Sigmoid colon (tissue), 7 donors: ENCODE results near the gene CCL26. TPM values are rescaled to one million over a fixed set of nuclear protein-coding genes. Genes with fewer than 3 reads are reported as not detected.

Source experiments
- DNase-seq: peaks from one replicate; pipeline ENCODE4 v3.0.0-alpha.2; 2019
- H3K27ac ChIP-seq, 4 donors: fragments of 200-600 bp; sonication (generic); one replicate each; pipeline ENCODE4 v1.5.1; 2016 to 2019; ENCODE audit warnings: mild to moderate bottlenecking in 1 of 4
- H3K27me3 ChIP-seq, 3 donors: fragments of 200-600 bp; sonication (generic); one replicate each; pipeline ENCODE4 v1.5.1; 2019; ENCODE audit warnings: mild to moderate bottlenecking in 1 of 3
- H3K36me3 ChIP-seq, 4 donors: fragments of 200-600 bp; sonication (generic); one replicate each; pipeline ENCODE4 v1.5.1; 2016 to 2019
- H3K4me1 ChIP-seq, 4 donors: fragments of 200-600 bp; sonication (generic); one replicate each; pipeline ENCODE4 v1.5.1; 2017 to 2019
- H3K4me3 ChIP-seq, 4 donors: fragments of 200-600 bp; sonication (generic); one replicate each; pipeline ENCODE4 v1.5.1; 2017 to 2019; ENCODE audit warnings: mild to moderate bottlenecking in 2 of 4, moderate library complexity in 1 of 4
- H3K9me3 ChIP-seq, 4 donors: fragments of 200-600 bp in 3 of 4; sonication (generic) in 3 of 4; one replicate each; pipeline versions ENCODE4 v1.5.1 to v1.6.1; 2013 to 2019
- EP300 ChIP-seq, 4 donors: sonication (generic); formaldehyde crosslinking; IDR thresholded peaks; one replicate each; pipeline ENCODE4 v1.6.1; 2017; ENCODE audit warnings: antibody characterized with exemption in 4 of 4
- POLR2A ChIP-seq, 2 donors: fragments of 450-650 bp; IDR thresholded peaks; one replicate each; pipeline ENCODE4 v1.6.1; 2016; ENCODE audit warnings: antibody characterized with exemption in 2 of 2, mild to moderate bottlenecking in 2 of 2, moderate library complexity in 2 of 2
- POLR2AphosphoS5 ChIP-seq, 4 donors: sonication (generic); formaldehyde crosslinking; IDR thresholded peaks; one replicate each; pipeline ENCODE4 v1.6.1; 2017; ENCODE audit warnings: antibody characterized with exemption in 4 of 4
- WGBS, 2 donors: extraction: QIAGEN DNeasy Blood & Tissue Kit; methylation state at CpG; one replicate each; pipeline ENCODE4 v1.1.7; 2013; 5-methylcytosine and 5-hydroxymethylcytosine counted together
- intact Hi-C: fragments of 100-400 bp; cut with DNase I; formaldehyde crosslinking; loops from one replicate; pipeline ENCODE4 v1.15.1; 2023
- polyA plus RNA-seq, 3 donors: library from polyadenylated mRNA; stranded (reverse); fragments of 200-250 nt; gene quantifications; one replicate each; pipeline ENCODE4 v1.2.3, GENCODE V29; 2013
- total RNA-seq, 4 donors: library from RNA; depleted of rRNA; stranded (reverse); fragments of >200 nt; gene quantifications; one replicate each; pipeline ENCODE4 v1.1.0, GENCODE V29; 2016
- TF ChIP-seq, protein P1 (sequence below), 4 experiments: fragments of 450-650 bp in 3 of 4; fragments of 200-600 bp in 1 of 4; IDR thresholded peaks; one replicate each; pipeline ENCODE4 v1.5.1; 2016 to 2019; ENCODE audit warnings: antibody characterized with exemption in 4 of 4, mild to moderate bottlenecking in 3 of 4, moderate library complexity in 2 of 4
- donor health status: healthy with polysubstance abuse.
- donor health status: Bipolar disorder and iron deficiency.
- donor health status: healthy.

Gene CCL26
- total and polyA plus RNA-seq, 7 donors, result 1.8 to 3.3 (median 3.0) TPM; not detected in 4

- no peaks in the 10 kb centered on the region for H3K9me3 ChIP-seq
- intact Hi-C loops, result no loop called here
- no peaks in the 10 kb centered on the region for H3K4me1 ChIP-seq
- WGBS, 2 donors, result 90 to 94% methylated on average over 2 of the region's 2 CpGs
- H3K36me3 ChIP-seq, result no peaks in the 10 kb centered on the region
- no peak for TF ChIP-seq POLR2A (IDR thresholded peaks at IDR 0.05)
- TF ChIP-seq EP300 (IDR thresholded peaks at IDR 0.05), result no peak
- TF ChIP-seq, protein P1, sequence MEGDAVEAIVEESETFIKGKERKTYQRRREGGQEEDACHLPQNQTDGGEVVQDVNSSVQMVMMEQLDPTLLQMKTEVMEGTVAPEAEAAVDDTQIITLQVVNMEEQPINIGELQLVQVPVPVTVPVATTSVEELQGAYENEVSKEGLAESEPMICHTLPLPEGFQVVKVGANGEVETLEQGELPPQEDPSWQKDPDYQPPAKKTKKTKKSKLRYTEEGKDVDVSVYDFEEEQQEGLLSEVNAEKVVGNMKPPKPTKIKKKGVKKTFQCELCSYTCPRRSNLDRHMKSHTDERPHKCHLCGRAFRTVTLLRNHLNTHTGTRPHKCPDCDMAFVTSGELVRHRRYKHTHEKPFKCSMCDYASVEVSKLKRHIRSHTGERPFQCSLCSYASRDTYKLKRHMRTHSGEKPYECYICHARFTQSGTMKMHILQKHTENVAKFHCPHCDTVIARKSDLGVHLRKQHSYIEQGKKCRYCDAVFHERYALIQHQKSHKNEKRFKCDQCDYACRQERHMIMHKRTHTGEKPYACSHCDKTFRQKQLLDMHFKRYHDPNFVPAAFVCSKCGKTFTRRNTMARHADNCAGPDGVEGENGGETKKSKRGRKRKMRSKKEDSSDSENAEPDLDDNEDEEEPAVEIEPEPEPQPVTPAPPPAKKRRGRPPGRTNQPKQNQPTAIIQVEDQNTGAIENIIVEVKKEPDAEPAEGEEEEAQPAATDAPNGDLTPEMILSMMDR (IDR thresholded peaks at IDR 0.05), result no peak
- TF ChIP-seq POLR2AphosphoS5 (IDR thresholded peaks at IDR 0.05), result no peak
- no peak overlapping the region for H3K4me3 ChIP-seq
- no peaks in the 10 kb centered on the region for H3K27me3 ChIP-seq
- no peak overlapping the region for H3K27ac ChIP-seq
- peak; percentile 8 for DNase-seq
Measured at GRCh38 chr7:75721426-75721825, 50.6 kb downstream of the CCL26 start.

DNA sequence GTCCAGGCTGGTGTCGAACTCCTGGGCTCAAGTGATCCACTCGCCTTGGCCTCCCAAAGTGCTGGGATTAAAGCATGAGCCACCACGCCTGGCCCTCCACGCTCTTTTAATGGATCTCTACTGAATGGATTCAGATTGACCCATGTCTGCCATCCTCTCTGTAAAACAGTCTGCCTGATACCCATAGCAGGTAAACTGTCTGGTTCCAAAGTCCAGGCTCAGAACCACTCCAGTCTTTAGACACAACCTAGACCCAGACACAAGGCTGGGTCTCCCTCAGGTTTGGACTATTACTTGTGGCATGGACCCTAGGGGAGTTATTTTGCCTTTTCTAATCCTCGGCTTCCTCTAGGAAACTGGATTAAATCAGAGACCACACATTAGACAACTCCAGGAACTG, 52.4 kb downstream of the CCL26 start:
- intact Hi-C loops, result no loop called here
- Histone ChIP-seq H3K27ac (no peak overlapping the region), H3K4me1 (no peaks in the 10 kb centered on the region), H3K36me3 (no peaks in the 10 kb centered on the region), H3K27me3 (no peaks in the 10 kb centered on the region), H3K9me3 (no peaks in the 10 kb centered on the region), H3K4me3 (no peak overlapping the region)
- 93 to 95% methylated on average over 5 of the region's 5 CpGs for WGBS, 2 donors
- no peak for DNase-seq
- TF ChIP-seq POLR2AphosphoS5 (IDR thresholded peaks at IDR 0.05) (no peak), EP300 (IDR thresholded peaks at IDR 0.05) (no peak)
- TF ChIP-seq, protein P1 (IDR thresholded peaks at IDR 0.05), result no peak

Other genes starting within 250 kb of the CCL26 start
- gene HIP1, start 33.3 kb downstream of the CCL26 start, total RNA-seq, result 10 to 100 TPM in 1 of 4 donors, 1 to 10 TPM in 3; 7.2 to 11.9 (median 8.6) TPM
- gene HIP1, start 33.3 kb downstream of the CCL26 start, polyA plus RNA-seq, result 1 to 10 TPM; 1.2 to 4.6 (median 1.4) TPM
- gene CCL24, start 41.6 kb upstream of the CCL26 start, total RNA-seq, result not detected
- 10 to 100 TPM; 24.4 to 32.8 (median 25.2) TPM for gene CCL24, start 41.6 kb upstream of the CCL26 start, polyA plus RNA-seq
- 10 to 100 TPM; 14.3 to 31.9 (median 27.0) TPM for gene RHBDD2, start 106.8 kb upstream of the CCL26 start, total RNA-seq
- 10 to 100 TPM; 23.8 to 45.0 (median 28.2) TPM for gene RHBDD2, start 106.8 kb upstream of the CCL26 start, polyA plus RNA-seq
- 10 to 100 TPM; 33.2 to 47.4 (median 39.2) TPM for gene POR, start 142.9 kb upstream of the CCL26 start, total RNA-seq
- 10 to 100 TPM; 20.4 to 98.9 (median 49.9) TPM for gene POR, start 142.9 kb upstream of the CCL26 start, polyA plus RNA-seq
- 10 to 100 TPM; 18.3 to 49.0 (median 35.9) TPM for gene TMEM120A, start 222.4 kb upstream of the CCL26 start, total RNA-seq
- 10 to 100 TPM; 65.9 to 88.2 (median 77.5) TPM for gene TMEM120A, start 222.4 kb upstream of the CCL26 start, polyA plus RNA-seq